ENCODE measurements around the gene PRKAG1.

Gene PRKAG1

GRCh38 chr12:49049566-49050224 lies 31.1 kb upstream of the PRKAG1 start:
- DNase-seq, result no peak

- no peak for DNase-seq
Measured at GRCh38 chr12:49048953-49049352, 30.4 kb upstream of the PRKAG1 start.

- no peak for DNase-seq
Measured at GRCh38 chr12:49046129-49046895, 27.7 kb upstream of the PRKAG1 start.

GRCh38 chr12:49044660-49045059 lies 26.1 kb upstream of the PRKAG1 start:
- no peak for DNase-seq

- peak; percentile 81 to 82 for DNase-seq
Measured at GRCh38 chr12:49043856-49044258, 25.3 kb upstream of the PRKAG1 start.

- no peak for DNase-seq
Measured at GRCh38 chr12:49043241-49043640, 24.7 kb upstream of the PRKAG1 start.

GRCh38 chr12:49041881-49042484 lies 23.4 kb upstream of the PRKAG1 start:
- DNase-seq, result no peak

DNA sequence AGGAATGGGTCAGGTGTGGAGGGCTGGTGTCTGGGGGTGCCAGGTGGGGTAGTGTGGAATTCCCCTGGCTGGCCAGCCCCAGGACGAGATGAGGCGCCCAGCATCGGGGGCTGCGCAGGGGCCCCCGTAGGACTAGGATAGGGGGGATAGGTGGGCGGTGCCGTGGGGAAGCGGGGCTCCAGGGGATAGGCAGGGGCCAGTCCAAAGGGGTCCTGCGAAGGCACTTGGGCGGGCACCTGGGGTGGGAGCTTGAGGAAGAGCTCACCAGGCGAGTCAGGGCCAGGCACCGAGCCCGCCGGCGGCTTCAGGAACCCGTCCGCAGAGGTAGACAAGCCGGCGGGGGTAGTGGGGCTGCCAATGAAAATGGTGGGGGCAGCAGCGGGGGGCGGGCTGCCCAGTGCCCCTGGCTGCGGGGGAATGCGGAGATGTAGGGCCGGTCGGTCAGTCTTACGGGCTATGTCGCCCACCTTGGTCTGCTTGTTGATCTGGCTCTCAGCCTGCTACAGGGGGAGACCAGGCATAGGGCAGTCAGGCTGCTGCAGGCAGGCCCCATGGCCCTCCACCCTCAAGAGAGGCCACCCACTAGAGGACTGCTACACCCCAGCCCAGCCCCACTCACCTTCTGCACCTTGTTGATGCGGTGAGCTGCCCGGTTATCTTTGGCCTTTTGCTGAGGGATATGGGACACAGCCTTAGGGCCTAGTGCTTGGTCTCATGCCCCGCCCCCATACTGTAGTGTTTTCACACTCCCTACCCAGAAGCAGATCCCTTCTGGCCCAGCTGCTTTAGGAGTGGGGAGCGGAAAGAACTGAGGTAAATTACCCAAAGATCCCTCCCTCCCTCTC lies 22.7 kb upstream of the PRKAG1 start:
- no peak for DNase-seq

GRCh38 chr12:49040364-49040855 lies 21.8 kb upstream of the PRKAG1 start:
- no peak for DNase-seq

GRCh38 chr12:49039421-49040363 lies 21.1 kb upstream of the PRKAG1 start:
- no peak for DNase-seq

DNA sequence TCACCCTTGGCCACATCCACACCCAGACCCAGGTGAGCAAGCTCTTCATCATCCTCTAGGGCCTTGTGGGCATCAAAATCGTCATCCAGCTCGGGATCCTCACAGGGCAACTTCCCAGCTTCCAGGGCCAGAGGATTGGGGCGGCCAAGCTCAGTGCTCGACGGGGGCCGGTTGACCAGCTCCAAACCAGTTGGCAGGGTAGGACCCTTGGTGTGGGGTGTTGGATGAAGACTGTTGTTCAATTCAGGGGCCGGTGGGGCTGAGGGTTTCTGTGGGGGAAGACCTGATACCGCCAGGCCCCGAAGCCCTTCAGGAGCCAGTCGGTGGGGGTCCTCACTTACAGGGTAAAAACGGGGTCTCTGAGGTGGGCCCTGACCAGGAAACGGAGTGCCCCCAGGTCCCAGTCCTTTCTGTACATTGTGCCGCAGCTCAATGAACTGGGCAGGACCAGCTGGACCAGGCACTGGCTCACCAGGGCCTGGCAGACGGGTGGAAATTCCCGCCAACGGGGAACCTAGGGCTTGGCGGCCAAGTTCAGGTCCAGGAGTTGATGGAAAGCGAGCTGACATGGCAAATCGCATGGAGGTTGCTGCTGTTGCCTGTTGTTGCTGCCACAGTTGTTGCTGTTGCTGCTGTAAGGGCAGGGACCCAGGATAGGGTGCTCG lies 19.8 kb upstream of the PRKAG1 start:
- DNase-seq, result no peak

GRCh38 chr12:49037947-49038237 lies 19.3 kb upstream of the PRKAG1 start:
- no peak for DNase-seq

DNA sequence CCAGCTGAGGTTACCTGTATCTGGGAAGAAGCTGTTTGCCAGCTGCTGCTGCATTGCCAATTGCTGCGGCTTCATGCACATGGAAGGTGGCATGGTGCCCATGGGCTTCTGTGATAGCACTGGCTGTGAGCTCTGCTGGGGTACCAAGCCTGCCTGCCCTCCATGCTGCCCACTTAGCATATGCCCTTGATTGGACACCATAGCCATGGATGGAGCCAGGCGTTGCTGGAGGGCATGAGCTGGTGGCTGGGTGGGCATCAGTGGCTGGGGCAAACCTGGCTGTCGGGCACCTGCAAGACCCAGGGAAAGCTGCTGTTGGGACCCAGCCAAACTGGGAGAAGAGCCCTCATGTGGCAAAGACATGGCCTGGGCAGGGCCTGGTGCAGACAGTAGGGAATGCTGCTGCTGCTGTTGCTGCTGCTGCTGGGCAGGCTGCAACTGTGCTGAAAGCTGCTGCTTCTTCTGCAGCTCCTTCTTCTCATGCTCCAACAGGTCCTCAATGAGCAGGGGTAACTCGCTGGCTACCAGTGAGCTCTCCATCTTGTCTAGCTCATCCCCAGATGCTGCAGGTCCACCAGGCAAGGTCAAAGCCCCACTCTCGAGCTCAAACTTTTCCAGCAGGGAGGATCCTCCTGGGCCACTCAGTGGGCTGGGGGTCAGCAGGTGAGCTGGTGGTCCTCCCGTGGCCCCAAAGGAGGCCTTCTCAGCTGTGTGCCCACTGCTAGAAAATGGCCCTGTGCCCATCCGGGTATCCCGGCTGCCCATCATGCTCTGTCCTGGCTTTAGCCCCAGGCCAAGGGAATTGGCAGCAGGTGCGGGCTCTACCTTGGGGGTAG lies 18.8 kb upstream of the PRKAG1 start:
- no peak for DNase-seq

DNA sequence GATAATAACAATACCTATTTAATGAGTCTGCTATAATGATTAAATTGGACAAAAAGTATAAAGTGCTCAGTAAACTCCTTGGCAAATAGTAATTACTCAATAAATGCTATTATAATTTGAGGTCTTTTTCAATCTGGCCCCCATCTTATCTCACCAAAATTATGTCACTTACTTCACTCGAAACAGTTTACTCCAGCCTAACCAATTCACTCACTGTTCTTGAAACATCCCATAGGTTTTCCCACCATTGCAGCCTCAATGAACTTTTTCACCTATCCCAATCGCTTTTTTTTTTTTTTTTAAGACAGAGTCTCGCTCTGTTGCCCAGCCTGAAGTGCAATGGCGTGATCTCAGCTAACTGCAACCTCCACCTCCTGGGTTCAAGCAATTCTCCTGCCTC lies 17.5 kb upstream of the PRKAG1 start:
- DNase-seq, result no peak

GRCh38 chr12:49034286-49034622 lies 15.7 kb upstream of the PRKAG1 start:
- DNase-seq, result no peak

GRCh38 chr12:49033611-49034285 lies 15.2 kb upstream of the PRKAG1 start:
- DNase-seq, result no peak

GRCh38 chr12:49032679-49033447 lies 14.3 kb upstream of the PRKAG1 start:
- DNase-seq, result no peak

GRCh38 chr12:49032276-49032675 lies 13.7 kb upstream of the PRKAG1 start:
- no peak for DNase-seq

DNA sequence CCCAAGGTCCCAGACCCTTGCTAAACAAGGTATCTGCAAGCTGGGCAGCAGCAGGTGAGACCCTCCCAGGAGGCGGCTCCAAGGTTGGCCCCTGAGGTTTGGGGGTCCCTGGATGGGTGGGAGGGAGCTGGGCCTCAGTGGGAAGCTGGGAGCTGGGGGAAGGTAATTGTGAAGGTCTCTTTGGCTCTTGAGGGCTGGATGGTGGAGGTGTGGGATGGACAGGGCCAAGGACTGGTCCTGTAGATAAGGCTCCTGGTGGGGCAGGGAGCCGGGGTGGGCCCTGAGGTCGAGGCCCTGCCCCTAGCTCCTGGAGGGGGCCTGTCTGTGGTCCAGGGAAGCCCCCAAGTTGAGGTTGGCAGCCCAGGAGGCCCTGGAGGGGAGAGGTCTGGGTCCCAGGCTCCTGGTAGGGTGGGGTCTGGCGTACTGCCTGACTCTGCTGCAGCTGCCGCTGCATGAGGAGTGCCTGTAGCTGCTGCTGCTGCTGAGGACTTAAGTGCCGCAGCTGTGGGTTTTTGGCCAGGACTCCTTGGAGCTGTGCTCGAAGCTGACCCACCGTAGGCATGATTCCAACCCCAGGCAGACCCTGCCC lies 13.1 kb upstream of the PRKAG1 start:
- DNase-seq, result no peak

Measured in CD4-positive, alpha-beta T cell treated with Interleukin-4 for 1 hour (primary cell).